NT2/D1 (cell line): Measurements from ENCODE around the gene KRT6C.
"Not testable (repeated sequence)": the region's sequence is repeated elsewhere in the genome, so short reads cannot be mapped to it uniquely, and the experiment has no call there.

Source experiments
- DNase-seq: peaks from one replicate; pipeline ENCODE4 v3.0.0-alpha.2; 2011; ENCODE audit warnings: low read depth, low spot score
- H3K27me3 ChIP-seq: 2 replicates; pipeline ENCODE4 v1.6.0; 2011; ENCODE audit warnings: mild to moderate bottlenecking; ENCODE audit not compliant: insufficient read length, insufficient read depth
- H3K36me3 ChIP-seq: 2 replicates; pipeline ENCODE4 v1.6.1; 2011; ENCODE audit warnings: mild to moderate bottlenecking, low read length, mixed read lengths; ENCODE audit not compliant: insufficient read depth, insufficient read length
- H3K4me1 ChIP-seq: 2 replicates; pipeline ENCODE4 v1.5.1; 2011; ENCODE audit not compliant: insufficient read depth, insufficient read length
- H3K4me3 ChIP-seq: 2 replicates; pipeline ENCODE4 v1.5.1; 2011; ENCODE audit warnings: low read depth; ENCODE audit not compliant: insufficient read length
- H3K9ac ChIP-seq: 2 replicates; pipeline ENCODE4 v1.6.0; 2011; ENCODE audit warnings: low read depth; ENCODE audit not compliant: insufficient read length
- H3K9me3 ChIP-seq: 2 replicates; pipeline ENCODE4 v1.5.1; 2011; ENCODE audit warnings: mild to moderate bottlenecking, low read length; ENCODE audit not compliant: insufficient read depth
- SUZ12 ChIP-seq: IDR thresholded peaks from 2 replicates; pipeline ENCODE4 v1.6.1; 2011; ENCODE audit not compliant: insufficient read length, insufficient read depth; ENCODE audit errors: extremely low read depth
- YY1 ChIP-seq: IDR thresholded peaks from 2 replicates; pipeline ENCODE4 v1.6.1; 2011; ENCODE audit not compliant: insufficient read length, insufficient read depth
- ZNF274 ChIP-seq: IDR thresholded peaks from 2 replicates; pipeline ENCODE4 v1.6.1; 2011; ENCODE audit warnings: mild to moderate bottlenecking, low read depth, low read length

Gene KRT6C

DNA sequence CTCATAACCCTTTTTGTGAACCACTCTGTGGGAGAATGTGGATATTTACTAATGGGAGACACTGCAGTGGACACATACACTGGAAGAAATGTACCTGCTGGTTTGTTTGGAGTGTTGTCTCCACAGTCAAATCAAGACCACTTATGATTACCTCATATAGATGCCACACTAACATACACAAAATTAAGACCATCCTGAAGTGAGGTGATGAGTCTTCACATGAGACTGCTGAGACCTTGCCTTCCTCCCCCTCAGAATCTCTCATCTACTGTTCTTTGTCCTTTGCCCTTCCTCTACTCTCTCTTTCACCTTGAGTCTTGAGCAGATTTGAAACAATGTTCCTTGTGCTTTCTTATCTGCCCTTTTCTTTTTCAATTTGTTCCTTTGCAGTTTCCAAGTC lies 15.1 kb upstream of the KRT6C start:
- Histone ChIP-seq H3K9me3 (peaks cover 22% of the 10 kb centered on the region), H3K9ac (no peak overlapping the region), H3K4me1 (no peaks in the 10 kb centered on the region), H3K36me3 (no peaks in the 10 kb centered on the region), H3K27me3 (no peaks in the 10 kb centered on the region), H3K4me3 (no peak overlapping the region)
- TF ChIP-seq YY1 (no peak), ZNF274 (no peak), SUZ12 (no peak)
- no peak for DNase-seq

- not testable (repeated sequence) for DNase-seq, H3K4me1 ChIP-seq, H3K36me3 ChIP-seq
Observed at GRCh38 chr12:52487744-52488443, 14.3 kb upstream of the KRT6C start.

GRCh38 chr12:52487211-52487610 lies 13.6 kb upstream of the KRT6C start:
- Histone ChIP-seq H3K9ac (no peak overlapping the region), H3K27me3 (no peaks in the 10 kb centered on the region), H3K9me3 (peaks cover 22% of the 10 kb centered on the region), H3K36me3 (no peaks in the 10 kb centered on the region), H3K4me1 (no peaks in the 10 kb centered on the region), H3K4me3 (no peak overlapping the region)
- TF ChIP-seq SUZ12 (no peak), ZNF274 (no peak), YY1 (no peak)
- no peak for DNase-seq

More at GRCh38 chr12:52487744-52488443, 14.3 kb upstream of the KRT6C start:
- not testable (repeated sequence) for H3K9ac ChIP-seq, H3K4me3 ChIP-seq, H3K27me3 ChIP-seq
- peaks cover 22% of the 10 kb centered on the region for H3K9me3 ChIP-seq

- TF ChIP-seq ZNF274 (no peak), SUZ12 (no peak), YY1 (no peak)
- Histone ChIP-seq H3K4me1 (no peaks in the 10 kb centered on the region), H3K27me3 (no peaks in the 10 kb centered on the region), H3K36me3 (no peaks in the 10 kb centered on the region), H3K9ac (no peak overlapping the region), H3K4me3 (no peak overlapping the region), H3K9me3 (peaks cover 23% of the 10 kb centered on the region)
- DNase-seq: no peak
Observed at GRCh38 chr12:52486166-52487105, 12.8 kb upstream of the KRT6C start.

GRCh38 chr12:52480073-52480472 lies 6.5 kb upstream of the KRT6C start:
- H3K4me1 ChIP-seq: no peaks in the 10 kb centered on the region
- no peak for DNase-seq
- no peak for TF ChIP-seq ZNF274
- TF ChIP-seq YY1: no peak
- no peak for TF ChIP-seq SUZ12
- no peaks in the 10 kb centered on the region for H3K36me3 ChIP-seq
- no peak overlapping the region for H3K9ac ChIP-seq
- no peak overlapping the region for H3K4me3 ChIP-seq
- H3K9me3 ChIP-seq: peaks cover 58% of the 10 kb centered on the region
- no peaks in the 10 kb centered on the region for H3K27me3 ChIP-seq

DNA sequence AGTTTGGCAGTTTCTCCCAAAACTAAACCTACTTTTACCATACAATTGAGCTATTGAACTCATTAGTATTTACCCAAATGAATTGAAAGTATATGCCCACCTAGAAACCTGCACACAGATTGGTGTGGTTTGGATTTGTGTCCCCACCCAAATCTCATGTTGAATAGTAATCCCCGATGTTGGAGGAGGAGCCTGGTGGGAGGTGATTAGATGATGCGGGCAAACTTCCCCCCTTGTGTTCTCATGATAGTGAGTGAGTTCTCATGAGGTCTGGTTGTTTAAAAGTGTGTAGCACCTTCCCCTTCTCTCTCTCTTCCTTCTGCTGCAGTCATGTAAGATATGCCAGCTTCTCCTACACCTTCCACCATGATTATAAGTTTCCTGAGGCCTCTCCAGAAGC lies 4.0 kb upstream of the KRT6C start:
- Histone ChIP-seq H3K4me1 (no peaks in the 10 kb centered on the region), H3K9ac (no peak overlapping the region), H3K4me3 (no peak overlapping the region), H3K36me3 (no peaks in the 10 kb centered on the region), H3K9me3 (peaks cover 53% of the 10 kb centered on the region; the same call in 1 of the 2 replicates), H3K27me3 (no peaks in the 10 kb centered on the region)
- TF ChIP-seq ZNF274: no peak
- TF ChIP-seq SUZ12: no peak
- TF ChIP-seq YY1: no peak
- no peak for DNase-seq

DNA sequence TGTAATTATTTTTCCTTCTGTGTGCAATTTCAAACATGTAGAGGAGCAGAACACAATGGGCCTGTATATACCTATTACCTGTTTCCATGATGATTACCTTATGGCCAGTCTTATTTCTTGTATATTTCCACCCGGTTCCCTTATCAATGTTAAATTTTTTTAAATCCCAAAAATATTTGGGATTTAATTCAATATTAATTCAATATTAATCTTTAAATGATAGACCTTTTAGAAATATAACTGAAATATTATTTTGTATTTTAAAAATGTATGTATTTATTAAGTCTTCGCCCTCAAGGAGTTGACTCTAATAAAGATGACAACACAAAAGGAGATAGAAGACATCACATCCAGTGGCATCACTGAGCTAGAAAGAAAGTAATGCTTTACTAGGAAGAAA lies 607 bp upstream of the KRT6C start:
- Histone ChIP-seq H3K4me1 (no peaks in the 10 kb centered on the region), H3K9ac (no peak overlapping the region), H3K9me3 (peaks cover 36% of the 10 kb centered on the region; the same call in 1 of the 2 replicates), H3K4me3 (no peak overlapping the region), H3K36me3 (no peaks in the 10 kb centered on the region), H3K27me3 (no peaks in the 10 kb centered on the region)
- no peak for DNase-seq
- TF ChIP-seq SUZ12 (no peak), YY1 (no peak), ZNF274 (no peak)
